ENCODE data around the gene RPTOR.
A peak's percentile ranks its signal among the peaks of the same experiment; 100 is the strongest.

RPTOR gene

GRCh38 chr17:80989586-80989913 lies 444.9 kb downstream of the RPTOR start:
- DNase-seq = no peak

- no peak for DNase-seq
Measured at GRCh38 chr17:80990921-80991644, 446.4 kb downstream of the RPTOR start.

GRCh38 chr17:80991645-80992076 lies 447.0 kb downstream of the RPTOR start, which contains the start of gene CHMP6:
Gene CHMP6, plus strand, starts transcription at chr17:80991841. Its CDS starts 78 bp downstream, at chr17:80991919.
- peak; percentile 85 for DNase-seq

- no peak for DNase-seq
Measured at GRCh38 chr17:80992077-80992947, 447.7 kb downstream of the RPTOR start.

- DNase-seq = no peak
Measured at GRCh38 chr17:80992948-80993624, 448.4 kb downstream of the RPTOR start.

GRCh38 chr17:80995131-80995530 lies 450.5 kb downstream of the RPTOR start:
- no peak for DNase-seq

GRCh38 chr17:80996422-80997305 lies 452.0 kb downstream of the RPTOR start:
- DNase-seq = no peak

- no peak for DNase-seq
Measured at GRCh38 chr17:80997424-80998117, 452.9 kb downstream of the RPTOR start.

GRCh38 chr17:80998118-80998747 lies 453.6 kb downstream of the RPTOR start:
- no peak for DNase-seq

- DNase-seq = no peak
Measured at GRCh38 chr17:80998748-80999535, 454.3 kb downstream of the RPTOR start.

- DNase-seq = no peak
Measured at GRCh38 chr17:80999536-81000333, 455.1 kb downstream of the RPTOR start.

GRCh38 chr17:81000334-81000630 lies 455.6 kb downstream of the RPTOR start:
- DNase-seq = no peak

GRCh38 chr17:81000631-81001357 lies 456.2 kb downstream of the RPTOR start:
- no peak for DNase-seq

GRCh38 chr17:81002013-81002384 lies 457.4 kb downstream of the RPTOR start:
- no peak for DNase-seq

GRCh38 chr17:81002409-81003361 lies 458.0 kb downstream of the RPTOR start:
- DNase-seq = peak; percentile 47

- DNase-seq = no peak
Measured at GRCh38 chr17:81003711-81004475, 459.3 kb downstream of the RPTOR start.

GRCh38 chr17:81006891-81007290 lies 462.3 kb downstream of the RPTOR start:
- DNase-seq = no peak
